ENCODE measurements around the gene SCARB1. TPM values are rescaled to one million over a fixed set of nuclear protein-coding genes. Genes with fewer than 3 reads are reported as not detected.
A peak's percentile ranks its signal among the peaks of the same experiment; 100 is the strongest.

SCARB1 gene
- total and polyA plus RNA-seq, 9 of the 15 experiments (the other 6 are each of a cell fraction or from before 2014, with no cell fraction given), result 0.56 to 157 (median 52.8) TPM

DNA sequence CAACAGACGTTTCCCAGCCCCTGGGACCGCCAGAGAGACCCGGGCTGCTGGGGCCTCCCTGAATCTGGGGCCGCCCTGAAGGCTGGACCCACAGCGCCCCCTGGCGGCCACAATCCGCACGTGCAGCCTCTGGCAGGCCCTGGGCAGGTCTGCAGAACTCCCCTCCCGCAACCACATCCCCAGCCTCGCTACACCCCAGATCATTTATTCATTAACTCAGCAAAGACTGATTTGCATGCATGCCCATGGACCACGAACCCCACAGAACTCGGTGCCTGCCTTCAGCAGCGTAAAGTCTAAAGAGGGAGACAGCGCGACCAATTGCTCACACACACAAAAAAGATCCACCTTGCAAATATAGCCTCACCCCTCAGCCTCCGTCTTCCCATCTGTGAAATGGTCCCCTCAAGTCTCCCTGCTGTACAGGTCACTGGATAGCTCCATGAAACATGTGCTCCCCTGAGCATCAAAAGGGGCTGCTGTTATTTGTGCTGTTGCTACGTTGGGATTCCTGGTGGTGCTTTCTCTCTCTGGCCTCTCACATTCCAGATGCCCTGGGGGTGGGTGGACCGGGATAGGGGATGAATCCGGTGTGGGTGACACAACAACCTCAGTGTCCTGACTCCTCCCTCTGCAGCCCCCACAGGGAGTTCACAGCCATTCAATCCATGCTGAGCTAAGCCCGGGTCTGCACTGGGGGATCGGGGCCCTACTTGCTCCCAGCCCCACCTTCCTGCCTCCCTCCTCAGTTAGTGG is 96.4 kb downstream of the SCARB1 start (continued):
- TF ChIP-seq, protein P1, sequence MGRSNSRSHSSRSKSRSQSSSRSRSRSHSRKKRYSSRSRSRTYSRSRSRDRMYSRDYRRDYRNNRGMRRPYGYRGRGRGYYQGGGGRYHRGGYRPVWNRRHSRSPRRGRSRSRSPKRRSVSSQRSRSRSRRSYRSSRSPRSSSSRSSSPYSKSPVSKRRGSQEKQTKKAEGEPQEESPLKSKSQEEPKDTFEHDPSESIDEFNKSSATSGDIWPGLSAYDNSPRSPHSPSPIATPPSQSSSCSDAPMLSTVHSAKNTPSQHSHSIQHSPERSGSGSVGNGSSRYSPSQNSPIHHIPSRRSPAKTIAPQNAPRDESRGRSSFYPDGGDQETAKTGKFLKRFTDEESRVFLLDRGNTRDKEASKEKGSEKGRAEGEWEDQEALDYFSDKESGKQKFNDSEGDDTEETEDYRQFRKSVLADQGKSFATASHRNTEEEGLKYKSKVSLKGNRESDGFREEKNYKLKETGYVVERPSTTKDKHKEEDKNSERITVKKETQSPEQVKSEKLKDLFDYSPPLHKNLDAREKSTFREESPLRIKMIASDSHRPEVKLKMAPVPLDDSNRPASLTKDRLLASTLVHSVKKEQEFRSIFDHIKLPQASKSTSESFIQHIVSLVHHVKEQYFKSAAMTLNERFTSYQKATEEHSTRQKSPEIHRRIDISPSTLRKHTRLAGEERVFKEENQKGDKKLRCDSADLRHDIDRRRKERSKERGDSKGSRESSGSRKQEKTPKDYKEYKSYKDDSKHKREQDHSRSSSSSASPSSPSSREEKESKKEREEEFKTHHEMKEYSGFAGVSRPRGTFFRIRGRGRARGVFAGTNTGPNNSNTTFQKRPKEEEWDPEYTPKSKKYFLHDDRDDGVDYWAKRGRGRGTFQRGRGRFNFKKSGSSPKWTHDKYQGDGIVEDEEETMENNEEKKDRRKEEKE (IDR thresholded peaks at IDR 0.05; ENCODE audit: borderline replicate concordance in 1 of 2, control insufficient read depth in 1 of 2, low read depth in 2 of 2, low read length in 1 of 2), result no peak
- TF ChIP-seq, protein P2, sequence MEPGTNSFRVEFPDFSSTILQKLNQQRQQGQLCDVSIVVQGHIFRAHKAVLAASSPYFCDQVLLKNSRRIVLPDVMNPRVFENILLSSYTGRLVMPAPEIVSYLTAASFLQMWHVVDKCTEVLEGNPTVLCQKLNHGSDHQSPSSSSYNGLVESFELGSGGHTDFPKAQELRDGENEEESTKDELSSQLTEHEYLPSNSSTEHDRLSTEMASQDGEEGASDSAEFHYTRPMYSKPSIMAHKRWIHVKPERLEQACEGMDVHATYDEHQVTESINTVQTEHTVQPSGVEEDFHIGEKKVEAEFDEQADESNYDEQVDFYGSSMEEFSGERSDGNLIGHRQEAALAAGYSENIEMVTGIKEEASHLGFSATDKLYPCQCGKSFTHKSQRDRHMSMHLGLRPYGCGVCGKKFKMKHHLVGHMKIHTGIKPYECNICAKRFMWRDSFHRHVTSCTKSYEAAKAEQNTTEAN (CRISPR knock-in tag; IDR thresholded peaks at IDR 0.05), result no peak
- TF ChIP-seq STAG1 (CRISPR knock-in tag; IDR thresholded peaks at IDR 0.05; ENCODE audit: borderline replicate concordance), result peak; percentile 97
- TF ChIP-seq, protein P3, sequence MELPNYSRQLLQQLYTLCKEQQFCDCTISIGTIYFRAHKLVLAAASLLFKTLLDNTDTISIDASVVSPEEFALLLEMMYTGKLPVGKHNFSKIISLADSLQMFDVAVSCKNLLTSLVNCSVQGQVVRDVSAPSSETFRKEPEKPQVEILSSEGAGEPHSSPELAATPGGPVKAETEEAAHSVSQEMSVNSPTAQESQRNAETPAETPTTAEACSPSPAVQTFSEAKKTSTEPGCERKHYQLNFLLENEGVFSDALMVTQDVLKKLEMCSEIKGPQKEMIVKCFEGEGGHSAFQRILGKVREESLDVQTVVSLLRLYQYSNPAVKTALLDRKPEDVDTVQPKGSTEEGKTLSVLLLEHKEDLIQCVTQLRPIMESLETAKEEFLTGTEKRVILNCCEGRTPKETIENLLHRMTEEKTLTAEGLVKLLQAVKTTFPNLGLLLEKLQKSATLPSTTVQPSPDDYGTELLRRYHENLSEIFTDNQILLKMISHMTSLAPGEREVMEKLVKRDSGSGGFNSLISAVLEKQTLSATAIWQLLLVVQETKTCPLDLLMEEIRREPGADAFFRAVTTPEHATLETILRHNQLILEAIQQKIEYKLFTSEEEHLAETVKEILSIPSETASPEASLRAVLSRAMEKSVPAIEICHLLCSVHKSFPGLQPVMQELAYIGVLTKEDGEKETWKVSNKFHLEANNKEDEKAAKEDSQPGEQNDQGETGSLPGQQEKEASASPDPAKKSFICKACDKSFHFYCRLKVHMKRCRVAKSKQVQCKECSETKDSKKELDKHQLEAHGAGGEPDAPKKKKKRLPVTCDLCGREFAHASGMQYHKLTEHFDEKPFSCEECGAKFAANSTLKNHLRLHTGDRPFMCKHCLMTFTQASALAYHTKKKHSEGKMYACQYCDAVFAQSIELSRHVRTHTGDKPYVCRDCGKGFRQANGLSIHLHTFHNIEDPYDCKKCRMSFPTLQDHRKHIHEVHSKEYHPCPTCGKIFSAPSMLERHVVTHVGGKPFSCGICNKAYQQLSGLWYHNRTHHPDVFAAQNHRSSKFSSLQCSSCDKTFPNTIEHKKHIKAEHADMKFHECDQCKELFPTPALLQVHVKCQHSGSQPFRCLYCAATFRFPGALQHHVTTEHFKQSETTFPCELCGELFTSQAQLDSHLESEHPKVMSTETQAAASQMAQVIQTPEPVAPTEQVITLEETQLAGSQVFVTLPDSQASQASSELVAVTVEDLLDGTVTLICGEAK (IDR thresholded peaks at IDR 0.05), result no peak
- TF ChIP-seq, protein P3 (CRISPR knock-in tag; IDR thresholded peaks at IDR 0.05), result no peak
- TF ChIP-seq HLTF (IDR thresholded peaks at IDR 0.05), result no peak
- no peak for TF ChIP-seq ZNF589 (CRISPR knock-in tag; IDR thresholded peaks at IDR 0.05; ENCODE audit: low read depth)
- no peak for TF ChIP-seq NONO (IDR thresholded peaks at IDR 0.05; ENCODE audit: low read depth in 2 of 2, low read length in 1 of 2)
